GM21619 (cell line): Measurements from ENCODE around the gene USP25.
"Not testable (repeated sequence)": the region's sequence is repeated elsewhere in the genome, so short reads cannot be mapped to it uniquely, and the experiment has no call there.

Experiments used
- ATAC-seq: cut with Tn5 transposase; IDR thresholded peaks from one replicate; pipeline ENCODE4 v1.9.1; 2021; ENCODE audit not compliant: unreplicated experiment

Gene USP25

DNA sequence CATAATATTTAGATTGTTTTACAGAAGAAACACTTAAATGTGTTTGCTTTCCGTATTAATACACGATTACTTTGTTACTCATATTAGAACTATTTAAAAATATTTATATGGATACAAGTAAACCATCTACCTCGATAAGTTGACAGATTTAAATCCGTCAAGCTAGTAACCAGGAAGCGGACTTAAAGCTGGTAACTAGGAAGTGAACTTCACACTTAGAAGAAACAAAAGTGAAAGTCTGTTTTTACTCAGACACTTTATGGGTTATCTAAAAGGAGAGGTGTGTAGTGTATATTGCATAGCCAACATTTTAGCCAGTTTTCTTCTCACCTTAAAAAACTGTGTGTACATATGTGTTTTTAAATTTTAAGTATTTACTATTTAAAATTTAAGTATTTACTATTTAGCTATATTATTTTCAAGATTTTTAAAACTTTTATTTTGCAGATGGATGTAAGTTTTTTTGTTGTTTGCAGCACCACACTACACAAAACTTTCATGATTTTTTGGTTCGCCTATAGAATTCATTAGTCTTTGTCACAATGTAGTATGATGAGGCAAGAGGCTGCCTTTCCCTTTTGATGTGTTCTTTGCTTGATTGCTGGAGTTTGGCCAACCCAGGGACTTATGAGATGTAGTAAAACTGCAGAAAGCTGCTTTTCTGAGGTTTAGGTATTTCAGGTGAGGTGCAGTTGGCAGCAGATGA is 2.7 kb downstream of the USP25 start:
- peak; percentile 51 for ATAC-seq

GRCh38 chr21:15732996-15733329 is 3.2 kb downstream of the USP25 start:
- no peak for ATAC-seq

DNA sequence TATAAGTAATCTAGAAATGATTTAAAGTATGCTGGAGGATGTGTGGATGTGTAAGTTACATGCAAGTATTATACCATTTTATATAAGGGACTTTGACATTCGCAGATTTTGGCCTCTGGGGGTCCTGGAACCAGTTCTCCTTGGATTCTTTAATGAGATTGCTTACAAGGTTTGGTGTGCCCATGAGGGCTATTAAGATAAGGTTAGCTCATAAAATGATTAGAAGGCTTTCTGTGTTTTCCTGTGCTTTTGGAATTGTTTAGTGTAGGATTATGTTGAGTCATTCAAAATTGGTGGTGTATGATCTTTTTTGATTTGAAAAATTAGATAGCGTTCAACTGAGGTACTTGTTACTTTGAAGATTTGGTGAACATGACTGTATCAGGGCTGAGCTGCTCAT is 5.6 kb downstream of the USP25 start:
- ATAC-seq = no peak

DNA sequence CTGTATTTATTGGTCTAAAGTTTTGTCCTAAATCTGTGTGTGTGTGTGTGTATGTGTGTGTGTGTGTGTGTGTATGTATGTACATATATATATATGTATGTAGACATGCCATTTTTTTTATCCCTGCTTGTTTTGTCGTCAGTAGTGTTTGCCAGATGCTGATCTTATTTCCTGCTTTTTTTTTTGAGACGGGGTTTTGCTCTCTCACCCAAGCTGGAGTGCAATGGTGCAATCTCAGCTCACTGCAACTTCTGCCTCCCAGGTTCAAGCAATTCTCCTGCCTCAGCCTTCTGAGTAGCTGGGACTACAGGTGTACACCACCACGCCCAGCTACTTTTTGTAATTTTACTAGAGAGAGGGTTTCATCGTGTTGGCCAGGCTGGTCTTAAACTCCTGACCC is 6.1 kb downstream of the USP25 start:
- not testable (repeated sequence) for ATAC-seq

- not testable (repeated sequence) for ATAC-seq
Measured at GRCh38 chr21:15738779-15739178, 9.0 kb downstream of the USP25 start.

- ATAC-seq = no peak
Measured at GRCh38 chr21:15740383-15740782, 10.6 kb downstream of the USP25 start.

DNA sequence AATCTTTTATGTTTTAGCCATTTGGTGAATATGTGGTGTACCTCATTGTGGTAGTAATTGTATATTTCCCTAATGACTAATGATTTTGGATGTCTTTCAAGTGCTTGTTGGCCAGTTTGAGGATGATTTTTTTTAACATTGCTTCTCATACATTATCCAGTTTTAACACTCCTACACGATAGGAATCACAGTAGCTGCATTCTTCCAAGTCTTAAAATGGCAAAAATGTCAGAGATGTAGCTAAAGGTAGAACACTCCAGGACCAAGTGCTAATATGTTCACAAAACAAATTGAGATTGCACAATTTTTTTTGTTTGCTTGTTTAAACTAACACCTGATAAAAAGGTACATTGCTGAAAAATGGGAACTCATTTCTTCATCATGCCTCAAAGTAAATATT is 11.7 kb downstream of the USP25 start:
- ATAC-seq = no peak

- ATAC-seq = no peak
Measured at GRCh38 chr21:15742052-15742670, 12.4 kb downstream of the USP25 start.

- ATAC-seq = no peak
Measured at GRCh38 chr21:15742694-15743093, 12.9 kb downstream of the USP25 start.

- no peak for ATAC-seq
Measured at GRCh38 chr21:15743593-15743992, 13.8 kb downstream of the USP25 start.

DNA sequence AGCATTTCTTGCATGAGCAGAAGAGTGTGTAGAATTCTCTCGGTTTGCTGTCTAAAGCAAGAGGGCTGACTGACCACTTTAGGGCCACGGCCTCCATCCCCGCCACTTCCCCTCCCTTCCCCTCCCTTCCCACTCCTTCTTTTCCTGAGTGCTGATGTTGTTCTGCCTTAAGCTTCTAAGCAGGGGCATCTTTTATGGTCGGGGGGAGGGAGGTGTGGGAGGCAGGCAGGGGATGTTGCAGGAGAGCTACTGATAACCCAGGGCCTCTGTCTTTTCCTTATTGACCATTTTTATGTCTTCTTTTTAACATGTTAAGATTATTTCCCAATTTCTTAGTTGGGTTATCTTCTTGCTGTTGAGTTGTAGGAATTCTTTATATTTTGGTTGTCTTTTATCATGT is 15.1 kb downstream of the USP25 start:
- ATAC-seq = no peak

DNA sequence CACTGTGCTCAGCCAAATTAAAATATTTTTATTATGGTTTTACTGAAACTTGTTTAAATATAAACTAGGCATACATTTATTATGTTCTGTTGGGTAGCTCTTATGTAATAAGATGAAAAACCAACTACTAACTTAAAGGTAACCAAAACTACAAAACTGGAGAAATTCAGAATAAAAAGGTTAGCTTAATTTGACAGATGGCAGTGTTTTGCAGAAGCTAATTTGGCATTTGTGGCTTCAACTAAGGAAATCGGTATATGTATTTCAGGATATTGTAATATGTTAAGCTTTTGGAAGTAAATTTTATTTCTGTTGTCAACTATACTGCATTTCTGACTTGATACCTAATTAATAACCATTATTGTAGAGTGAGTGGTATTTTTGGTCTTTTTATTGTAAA is 18.8 kb downstream of the USP25 start:
- no peak for ATAC-seq

DNA sequence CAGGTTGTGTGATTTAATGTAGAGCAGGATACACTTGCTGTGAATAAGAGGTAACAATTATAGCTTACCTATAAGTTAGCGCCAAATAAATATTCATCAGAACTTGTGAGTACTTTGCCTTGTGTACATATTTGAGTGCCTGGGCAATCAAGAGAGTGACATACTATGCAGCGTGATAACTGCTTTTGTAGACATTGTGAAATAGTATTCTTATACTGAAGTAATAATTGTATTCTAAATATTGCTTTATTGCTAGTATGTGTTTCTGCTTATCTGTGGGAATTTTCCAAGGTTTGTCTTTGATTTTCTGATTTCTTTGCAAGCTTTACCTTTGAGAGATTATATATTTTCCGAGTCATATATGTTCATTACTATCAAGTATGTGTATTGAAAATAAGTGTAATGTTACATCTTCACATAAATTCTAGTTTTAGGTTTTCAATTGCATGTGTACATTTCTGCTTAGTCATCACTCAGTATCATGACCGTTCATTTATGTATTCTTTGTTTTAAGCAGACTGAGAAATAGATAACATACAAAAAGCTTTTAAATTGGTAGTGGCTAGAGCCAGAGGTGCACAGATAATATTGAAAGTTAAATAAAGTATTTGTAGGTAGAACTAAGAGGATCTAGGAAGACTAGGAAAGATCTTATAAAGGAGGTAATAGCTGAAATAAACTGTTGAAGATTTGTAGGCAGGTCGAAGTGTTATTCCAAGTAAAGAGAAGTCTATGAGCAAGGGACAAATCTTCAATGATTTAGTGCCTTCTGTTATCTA is 19.5 kb downstream of the USP25 start:
- ATAC-seq = no peak

- no peak for ATAC-seq
Measured at GRCh38 chr21:15749861-15750159, 20.0 kb downstream of the USP25 start.

DNA sequence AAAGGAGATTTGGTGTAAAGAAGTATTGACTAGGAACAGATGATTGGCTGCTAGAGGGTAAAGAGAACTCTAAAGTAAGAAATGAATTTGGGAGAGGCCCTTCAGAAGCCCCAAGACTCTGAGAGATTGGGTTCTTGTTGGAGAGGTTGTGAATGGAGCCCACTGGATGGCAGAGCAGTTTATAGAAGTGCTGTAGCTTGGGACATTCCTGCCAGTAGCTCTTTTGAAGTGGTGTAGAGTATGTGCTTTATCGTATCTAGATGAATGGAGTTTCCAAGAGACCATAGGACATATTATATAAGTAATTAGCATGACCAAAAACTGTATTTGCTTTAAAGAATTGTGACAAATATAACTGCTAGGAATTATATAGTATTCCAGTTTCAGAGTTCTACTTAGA is 21.3 kb downstream of the USP25 start:
- no peak for ATAC-seq

GRCh38 chr21:15751546-15751945 is 21.8 kb downstream of the USP25 start:
- no peak for ATAC-seq

DNA sequence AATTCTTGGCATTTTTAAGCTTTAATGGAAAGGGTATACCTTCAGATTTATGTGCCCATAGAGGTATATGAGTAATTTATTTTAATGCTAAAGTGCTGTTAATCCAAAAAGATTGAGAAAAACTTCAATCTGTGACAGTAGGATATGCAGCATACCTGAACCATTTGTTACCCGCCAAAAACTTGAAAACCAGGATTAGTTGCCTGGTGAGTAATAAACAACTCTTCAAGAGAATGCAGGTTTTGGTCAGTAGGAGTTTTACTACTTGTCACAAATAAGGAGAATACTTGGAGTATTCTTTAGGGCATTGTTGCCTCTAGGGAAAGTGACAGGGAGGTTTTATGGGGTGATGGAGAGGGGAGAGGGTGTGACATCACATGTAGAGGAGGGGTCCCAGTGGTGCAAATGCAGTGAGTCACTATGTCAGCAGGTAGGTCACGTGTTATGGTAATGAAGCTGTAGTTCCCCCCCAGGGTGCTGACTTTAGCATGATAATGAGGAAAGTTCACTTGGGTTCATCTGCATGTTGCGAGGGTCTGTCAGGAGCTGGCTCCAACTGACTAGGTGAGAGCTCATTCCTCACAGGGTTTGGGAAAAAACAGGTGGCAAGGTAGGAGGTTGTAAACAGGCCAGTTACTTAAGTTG is 23.1 kb downstream of the USP25 start:
- no peak for ATAC-seq

GRCh38 chr21:15753741-15754140 is 24.0 kb downstream of the USP25 start:
- ATAC-seq = no peak

- ATAC-seq = no peak
Measured at GRCh38 chr21:15754640-15755039, 24.9 kb downstream of the USP25 start.

DNA sequence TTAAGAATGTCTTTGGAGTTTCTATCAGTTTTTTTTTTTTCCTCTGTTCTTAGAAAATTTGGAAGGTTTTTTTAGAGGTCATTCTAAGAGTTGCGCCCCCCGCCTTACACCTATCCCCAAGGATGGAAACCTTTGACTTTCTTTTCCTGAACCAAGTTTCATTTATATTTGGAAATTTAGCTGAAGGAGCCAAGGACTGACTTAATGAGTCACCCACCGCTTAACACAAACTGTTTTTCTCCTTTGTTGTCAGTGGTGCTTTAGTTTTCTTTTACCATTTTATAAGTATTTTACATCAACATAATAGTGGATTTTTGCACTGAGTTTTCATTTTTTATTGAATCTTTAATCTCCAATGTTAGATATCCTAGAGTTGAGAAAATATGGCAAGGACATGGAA is 25.3 kb downstream of the USP25 start:
- no peak for ATAC-seq

- ATAC-seq = no peak
Measured at GRCh38 chr21:15759469-15759868, 29.7 kb downstream of the USP25 start.

GRCh38 chr21:15761507-15762100 is 31.8 kb downstream of the USP25 start:
- no peak for ATAC-seq
